ENCODE results near the gene SYT5.

DNA sequence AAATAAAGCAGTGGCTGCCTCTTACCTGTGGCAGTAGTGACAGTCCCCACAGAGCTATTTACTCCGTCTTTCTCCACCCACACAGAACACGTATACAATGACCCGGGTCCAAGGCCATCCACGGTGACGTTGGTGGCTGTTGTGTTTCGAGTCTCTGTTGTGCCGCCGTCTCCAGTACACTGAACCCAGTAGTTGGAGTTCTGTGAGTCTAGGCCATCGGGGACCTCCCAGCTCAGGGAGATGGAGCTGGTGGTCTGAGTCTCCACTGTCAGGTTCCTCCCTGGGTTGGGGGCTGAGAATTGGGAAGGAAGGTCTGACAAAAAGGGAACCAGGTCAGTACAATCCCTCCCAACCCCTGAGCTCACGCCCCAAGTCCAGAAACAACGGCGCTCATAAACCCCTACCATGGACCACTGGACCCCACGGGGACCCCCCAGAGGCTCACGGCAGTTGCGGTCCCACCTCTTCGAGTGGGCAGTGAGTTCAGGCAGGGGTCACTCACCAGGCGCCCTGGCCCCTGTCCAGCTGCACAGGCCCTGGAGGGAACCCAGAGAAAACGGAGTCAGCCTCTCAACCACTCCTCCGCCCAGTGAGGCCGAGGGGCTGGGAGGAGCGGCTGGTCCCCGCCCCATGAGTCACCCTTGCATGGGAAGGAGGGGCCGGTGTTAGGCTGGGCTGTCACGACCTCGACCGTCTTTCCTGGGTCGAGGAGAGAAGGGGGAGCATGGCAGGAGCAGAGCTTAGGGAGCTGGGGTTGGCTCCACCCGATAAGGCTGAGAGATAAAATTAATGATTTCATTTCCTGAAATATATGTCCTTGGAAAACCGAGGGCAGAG lies 26.8 kb upstream of the SYT5 start:
- TF ChIP-seq POLR2AphosphoS5 (IDR thresholded peaks at IDR 0.05; ENCODE audit: low read depth, low read length): peak; percentile 84
- TF ChIP-seq, protein P1, sequence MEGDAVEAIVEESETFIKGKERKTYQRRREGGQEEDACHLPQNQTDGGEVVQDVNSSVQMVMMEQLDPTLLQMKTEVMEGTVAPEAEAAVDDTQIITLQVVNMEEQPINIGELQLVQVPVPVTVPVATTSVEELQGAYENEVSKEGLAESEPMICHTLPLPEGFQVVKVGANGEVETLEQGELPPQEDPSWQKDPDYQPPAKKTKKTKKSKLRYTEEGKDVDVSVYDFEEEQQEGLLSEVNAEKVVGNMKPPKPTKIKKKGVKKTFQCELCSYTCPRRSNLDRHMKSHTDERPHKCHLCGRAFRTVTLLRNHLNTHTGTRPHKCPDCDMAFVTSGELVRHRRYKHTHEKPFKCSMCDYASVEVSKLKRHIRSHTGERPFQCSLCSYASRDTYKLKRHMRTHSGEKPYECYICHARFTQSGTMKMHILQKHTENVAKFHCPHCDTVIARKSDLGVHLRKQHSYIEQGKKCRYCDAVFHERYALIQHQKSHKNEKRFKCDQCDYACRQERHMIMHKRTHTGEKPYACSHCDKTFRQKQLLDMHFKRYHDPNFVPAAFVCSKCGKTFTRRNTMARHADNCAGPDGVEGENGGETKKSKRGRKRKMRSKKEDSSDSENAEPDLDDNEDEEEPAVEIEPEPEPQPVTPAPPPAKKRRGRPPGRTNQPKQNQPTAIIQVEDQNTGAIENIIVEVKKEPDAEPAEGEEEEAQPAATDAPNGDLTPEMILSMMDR (CRISPR knock-in tag; IDR thresholded peaks at IDR 0.05): no peak
